Lower leg skin (tissue), 4 donors: ENCODE measurements around the gene ARHGAP15. TPM values are rescaled to one million over a fixed set of nuclear protein-coding genes. Genes with fewer than 3 reads are reported as not detected.

Experiments used
- DNase-seq, 2 donors: peaks; one replicate each; pipeline ENCODE4 v3.0.0-alpha.2; 2019; ENCODE audit warnings: low spot score in 2 of 2
- H3K4me3 ChIP-seq: fragments of 200-600 bp; sonication (generic); 2 replicates; pipeline ENCODE4 v1.5.1; 2017; ENCODE audit warnings: mild to moderate bottlenecking, low read depth; ENCODE audit not compliant: poor library complexity, severe bottlenecking
- POLR2A ChIP-seq, 2 donors: fragments of 450-650 bp; IDR thresholded peaks; one replicate each; pipeline ENCODE4 v1.6.1; 2016 to 2017; ENCODE audit warnings: antibody characterized with exemption in 2 of 2, mild to moderate bottlenecking in 1 of 2, moderate library complexity in 1 of 2
- WGBS, 2 donors: methylation state at CpG; one replicate each; pipeline ENCODE4 v1.1.5; 2018; 5-methylcytosine and 5-hydroxymethylcytosine counted together
- intact Hi-C: fragments of 100-400 bp; cut with DNase I; formaldehyde crosslinking; loops from one replicate; pipeline ENCODE4 v1.15.0; 2023; ENCODE audit warnings: low total_unique reads
- total RNA-seq, 4 donors: library from RNA; depleted of rRNA; stranded (reverse); fragments of >200 nt; gene quantifications; one replicate each; pipeline ENCODE4 v1.1.0, GENCODE V29; 2016
- TF ChIP-seq, protein P1 (sequence below), 3 donors: fragments of 450-650 bp; IDR thresholded peaks; one replicate each; pipeline ENCODE4 v1.5.1; 2016; ENCODE audit warnings: antibody characterized with exemption in 3 of 3, mild to moderate bottlenecking in 3 of 3, moderate library complexity in 2 of 3

Gene ARHGAP15
- total RNA-seq, 4 donors from 2014 or later: 1.1 to 4.6 (median 2.4) TPM

DNA sequence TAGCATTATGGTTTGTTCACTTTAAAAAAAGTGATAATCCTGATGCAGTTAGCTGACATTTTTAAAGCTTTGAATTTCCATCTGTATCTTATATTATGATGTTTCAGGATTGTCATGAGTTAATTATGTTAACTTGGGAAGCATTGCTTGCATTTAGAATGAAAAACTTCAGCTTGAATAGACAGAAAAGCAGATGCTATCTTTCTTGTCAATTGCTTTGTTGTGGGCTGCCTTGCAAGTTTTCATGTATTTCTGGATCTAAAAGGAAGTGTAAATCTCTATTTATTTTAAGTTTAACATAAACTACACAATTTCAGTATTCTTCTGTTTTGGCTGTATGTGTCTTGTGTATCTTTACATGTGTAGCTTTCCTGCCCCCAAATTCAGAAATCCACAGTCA is 479.5 kb downstream of the ARHGAP15 start:
- no peak for TF ChIP-seq POLR2A (IDR thresholded peaks at IDR 0.05)
- TF ChIP-seq, protein P1, sequence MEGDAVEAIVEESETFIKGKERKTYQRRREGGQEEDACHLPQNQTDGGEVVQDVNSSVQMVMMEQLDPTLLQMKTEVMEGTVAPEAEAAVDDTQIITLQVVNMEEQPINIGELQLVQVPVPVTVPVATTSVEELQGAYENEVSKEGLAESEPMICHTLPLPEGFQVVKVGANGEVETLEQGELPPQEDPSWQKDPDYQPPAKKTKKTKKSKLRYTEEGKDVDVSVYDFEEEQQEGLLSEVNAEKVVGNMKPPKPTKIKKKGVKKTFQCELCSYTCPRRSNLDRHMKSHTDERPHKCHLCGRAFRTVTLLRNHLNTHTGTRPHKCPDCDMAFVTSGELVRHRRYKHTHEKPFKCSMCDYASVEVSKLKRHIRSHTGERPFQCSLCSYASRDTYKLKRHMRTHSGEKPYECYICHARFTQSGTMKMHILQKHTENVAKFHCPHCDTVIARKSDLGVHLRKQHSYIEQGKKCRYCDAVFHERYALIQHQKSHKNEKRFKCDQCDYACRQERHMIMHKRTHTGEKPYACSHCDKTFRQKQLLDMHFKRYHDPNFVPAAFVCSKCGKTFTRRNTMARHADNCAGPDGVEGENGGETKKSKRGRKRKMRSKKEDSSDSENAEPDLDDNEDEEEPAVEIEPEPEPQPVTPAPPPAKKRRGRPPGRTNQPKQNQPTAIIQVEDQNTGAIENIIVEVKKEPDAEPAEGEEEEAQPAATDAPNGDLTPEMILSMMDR (IDR thresholded peaks at IDR 0.05): no peak

DNA sequence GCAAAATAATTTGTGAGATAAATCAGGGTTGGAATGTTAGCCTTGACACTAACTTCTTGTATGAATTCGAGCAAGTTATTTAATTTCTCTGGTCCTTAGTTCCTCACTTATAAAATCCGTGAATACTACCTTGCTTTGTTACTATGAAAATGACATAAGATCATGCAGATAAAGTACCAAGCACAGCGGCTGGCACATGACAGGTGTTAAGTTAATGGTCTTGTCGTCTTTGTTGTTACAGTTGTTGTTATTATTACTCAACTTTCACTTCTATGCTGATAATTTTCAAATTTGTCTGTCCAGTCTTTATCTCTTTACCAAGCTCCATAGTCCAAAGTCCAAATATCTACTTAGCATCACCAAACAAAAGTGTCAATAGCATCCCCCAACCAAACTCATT is 482.1 kb downstream of the ARHGAP15 start:
- DNase-seq: no peak
- no peak overlapping the region for H3K4me3 ChIP-seq
- intact Hi-C loops: no loop called here
- WGBS, 2 donors: 86 to 87% methylated on average over 4 of the region's 4 CpGs
- TF ChIP-seq POLR2A (IDR thresholded peaks at IDR 0.05): no peak
- TF ChIP-seq, protein P1 (IDR thresholded peaks at IDR 0.05): no peak

More for the DNA sequence above, 479.5 kb downstream of the ARHGAP15 start:
- no peak for DNase-seq
- intact Hi-C loops: no loop called here
- no peak overlapping the region for H3K4me3 ChIP-seq

DNA sequence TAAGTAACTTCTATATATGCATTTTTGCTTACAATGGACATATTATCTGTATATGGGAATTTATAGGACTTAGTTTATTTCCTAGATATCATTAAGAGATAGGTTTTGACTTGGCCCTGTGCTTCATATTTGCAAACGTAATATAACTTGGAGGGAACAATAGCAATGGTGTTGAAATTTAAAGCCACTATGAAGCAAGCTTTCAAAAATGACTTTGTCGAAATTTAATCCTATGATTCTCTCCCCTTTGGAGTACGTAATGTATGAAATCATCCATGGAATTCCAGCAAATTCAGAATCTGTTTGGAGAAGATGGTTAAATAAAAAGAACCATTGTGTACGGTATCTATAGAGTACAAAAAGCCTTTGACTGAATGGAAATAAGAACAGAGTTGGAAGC is 486.3 kb downstream of the ARHGAP15 start:
- intact Hi-C loops: no loop called here
- no peak overlapping the region for H3K4me3 ChIP-seq
- DNase-seq: no peak
- WGBS, 2 donors: 73 to 80% methylated on average over 4 of the region's 4 CpGs
- no peak for TF ChIP-seq POLR2A (IDR thresholded peaks at IDR 0.05)
- TF ChIP-seq, protein P1 (IDR thresholded peaks at IDR 0.05): no peak

DNA sequence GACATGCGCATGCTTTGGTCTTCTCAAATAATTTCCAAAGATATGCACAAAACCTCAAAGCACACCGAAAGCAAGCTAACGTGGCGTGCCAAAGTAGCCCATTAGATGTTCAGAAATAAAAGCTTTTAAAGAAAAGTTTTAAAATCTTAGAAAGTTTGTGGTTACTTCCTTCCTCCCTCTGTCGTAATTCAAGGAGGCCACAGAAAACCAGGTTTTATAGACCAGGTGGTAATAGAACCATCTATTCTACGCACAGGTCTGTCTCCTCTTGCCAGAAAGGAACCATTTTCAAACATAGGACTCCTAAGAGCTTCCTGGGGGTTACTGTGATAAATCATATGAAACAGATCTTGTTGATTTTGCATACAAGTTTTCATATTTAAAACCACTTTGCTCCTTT is 487.2 kb downstream of the ARHGAP15 start:
- 78 to 87% methylated on average over 6 of the region's 6 CpGs for WGBS, 2 donors
- no peak for TF ChIP-seq POLR2A (IDR thresholded peaks at IDR 0.05)
- TF ChIP-seq, protein P1 (IDR thresholded peaks at IDR 0.05): no peak
- DNase-seq: no peak
- H3K4me3 ChIP-seq: no peak overlapping the region
- intact Hi-C loops: no loop called here

DNA sequence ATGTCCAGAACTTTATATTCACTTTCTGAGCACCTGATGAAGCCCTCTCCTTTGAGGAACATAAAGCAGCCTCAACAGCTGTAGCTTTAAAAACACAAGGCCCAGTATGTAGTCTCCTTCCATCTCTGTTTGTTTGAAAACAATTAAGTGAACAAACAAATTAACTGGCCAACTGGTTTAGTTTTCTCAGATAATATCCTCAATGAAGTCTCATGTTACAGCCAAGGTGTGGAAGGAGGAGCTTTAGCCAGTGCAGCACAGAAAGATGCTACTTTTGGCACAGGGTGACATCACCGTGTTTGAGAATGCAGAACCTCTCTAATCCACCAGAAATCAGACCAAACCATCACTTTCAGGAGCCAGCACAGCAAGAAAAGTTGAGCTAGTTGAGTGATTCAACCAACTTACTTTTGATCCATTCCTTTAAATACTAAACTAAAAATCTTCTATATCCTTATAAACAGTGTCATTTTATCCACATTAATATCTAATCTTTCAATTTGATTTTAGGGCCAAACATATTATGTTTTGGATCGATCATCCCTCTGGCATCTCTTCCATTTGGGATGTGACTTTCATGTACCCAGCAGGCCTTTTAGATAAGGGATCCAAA is 488.7 kb downstream of the ARHGAP15 start:
- intact Hi-C loops: no loop called here
- 84 to 85% methylated on average over 2 of the region's 2 CpGs for WGBS, 2 donors
- no peak for TF ChIP-seq POLR2A (IDR thresholded peaks at IDR 0.05)
- TF ChIP-seq, protein P1 (IDR thresholded peaks at IDR 0.05): no peak
- no peak overlapping the region for H3K4me3 ChIP-seq
- DNase-seq: no peak

DNA sequence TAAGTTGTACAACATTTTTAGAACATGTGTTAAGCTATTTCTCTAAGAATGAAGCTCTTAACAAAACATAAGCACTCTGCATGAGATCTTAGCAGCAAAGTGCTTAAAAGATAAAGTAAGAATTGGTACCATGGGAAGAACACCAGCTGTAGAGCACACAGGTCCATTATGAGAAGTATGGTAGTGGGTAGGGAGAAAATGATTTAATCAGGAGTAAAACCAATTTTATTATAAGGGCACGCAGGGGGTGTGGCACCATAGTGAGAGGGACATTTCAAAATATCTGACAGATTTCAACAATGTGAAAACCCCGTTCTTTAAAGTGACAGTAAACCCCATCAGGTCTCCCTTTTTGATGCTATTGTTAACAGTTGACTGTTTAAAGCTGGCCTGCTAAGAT is 492.9 kb downstream of the ARHGAP15 start:
- 78 to 89% methylated on average over 2 of the region's 2 CpGs for WGBS, 2 donors
- intact Hi-C loops: no loop called here
- no peak overlapping the region for H3K4me3 ChIP-seq
- no peak for TF ChIP-seq POLR2A (IDR thresholded peaks at IDR 0.05)
- TF ChIP-seq, protein P1 (IDR thresholded peaks at IDR 0.05): no peak
- DNase-seq: no peak
